ENCODE data around the gene PDE5A. TPM values are rescaled to one million over a fixed set of nuclear protein-coding genes. Genes with fewer than 3 reads are reported as not detected.

Gene PDE5A
- total RNA-seq, 4 donors from 2014 or later = 13.7 to 30.0 (median 17.6) TPM

DNA sequence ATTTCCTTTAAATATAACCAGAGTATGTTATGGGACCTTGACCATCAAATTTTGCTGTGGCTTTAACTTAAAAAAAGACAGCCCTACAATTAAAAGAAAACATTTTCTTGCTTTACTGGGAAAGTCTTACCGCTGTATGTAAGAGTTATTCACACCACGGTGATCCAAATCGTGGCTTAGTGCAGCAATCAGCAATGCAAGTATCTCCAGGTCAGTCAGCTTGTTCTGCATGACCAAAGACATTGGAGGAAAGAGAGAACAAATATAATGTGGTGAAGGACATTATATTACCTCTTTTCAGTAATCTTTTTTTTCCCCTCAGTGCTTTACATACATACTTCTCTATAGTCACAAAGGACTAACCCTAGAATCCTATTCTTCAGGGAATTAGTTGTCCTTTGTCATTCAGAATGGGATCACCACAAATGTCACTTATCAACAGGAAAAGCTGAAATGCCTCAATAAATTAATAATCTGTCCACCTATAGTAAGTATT is 109.6 kb downstream of the PDE5A start:
- TF ChIP-seq, protein P1, sequence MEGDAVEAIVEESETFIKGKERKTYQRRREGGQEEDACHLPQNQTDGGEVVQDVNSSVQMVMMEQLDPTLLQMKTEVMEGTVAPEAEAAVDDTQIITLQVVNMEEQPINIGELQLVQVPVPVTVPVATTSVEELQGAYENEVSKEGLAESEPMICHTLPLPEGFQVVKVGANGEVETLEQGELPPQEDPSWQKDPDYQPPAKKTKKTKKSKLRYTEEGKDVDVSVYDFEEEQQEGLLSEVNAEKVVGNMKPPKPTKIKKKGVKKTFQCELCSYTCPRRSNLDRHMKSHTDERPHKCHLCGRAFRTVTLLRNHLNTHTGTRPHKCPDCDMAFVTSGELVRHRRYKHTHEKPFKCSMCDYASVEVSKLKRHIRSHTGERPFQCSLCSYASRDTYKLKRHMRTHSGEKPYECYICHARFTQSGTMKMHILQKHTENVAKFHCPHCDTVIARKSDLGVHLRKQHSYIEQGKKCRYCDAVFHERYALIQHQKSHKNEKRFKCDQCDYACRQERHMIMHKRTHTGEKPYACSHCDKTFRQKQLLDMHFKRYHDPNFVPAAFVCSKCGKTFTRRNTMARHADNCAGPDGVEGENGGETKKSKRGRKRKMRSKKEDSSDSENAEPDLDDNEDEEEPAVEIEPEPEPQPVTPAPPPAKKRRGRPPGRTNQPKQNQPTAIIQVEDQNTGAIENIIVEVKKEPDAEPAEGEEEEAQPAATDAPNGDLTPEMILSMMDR (IDR thresholded peaks at IDR 0.05; ENCODE audit: low read depth) = no peak

DNA sequence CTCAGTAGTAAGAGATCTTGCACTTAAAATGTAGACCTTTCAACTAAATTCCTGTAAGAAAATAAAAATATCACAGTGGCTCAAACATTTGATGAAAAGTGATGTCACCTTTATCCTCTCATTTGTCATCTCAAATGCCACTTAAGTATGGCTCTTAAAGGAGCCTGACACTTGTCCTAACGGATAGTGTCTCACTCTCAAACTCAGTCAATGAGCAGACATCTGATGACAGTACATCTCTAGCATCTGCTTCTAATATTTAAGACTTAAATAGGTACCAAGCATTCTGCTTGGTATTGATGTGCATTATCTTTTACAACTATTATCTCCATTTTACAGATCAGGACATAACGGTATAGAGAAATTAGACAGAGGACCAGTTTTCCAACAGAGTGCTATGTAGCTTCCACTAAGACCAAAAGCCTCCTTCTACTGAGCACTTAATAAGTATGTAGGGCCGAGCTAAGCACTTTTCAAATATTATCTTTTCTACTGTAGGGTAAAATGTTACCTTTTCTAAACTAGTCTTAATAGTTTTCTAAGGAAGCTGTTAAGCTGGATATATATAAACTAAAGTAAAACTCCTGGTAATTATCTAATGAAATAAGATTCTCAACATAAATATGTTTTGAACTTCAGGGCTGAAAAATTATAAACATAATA is 110.2 kb downstream of the PDE5A start:
- TF ChIP-seq, protein P1 (IDR thresholded peaks at IDR 0.05; ENCODE audit: low read depth) = no peak

DNA sequence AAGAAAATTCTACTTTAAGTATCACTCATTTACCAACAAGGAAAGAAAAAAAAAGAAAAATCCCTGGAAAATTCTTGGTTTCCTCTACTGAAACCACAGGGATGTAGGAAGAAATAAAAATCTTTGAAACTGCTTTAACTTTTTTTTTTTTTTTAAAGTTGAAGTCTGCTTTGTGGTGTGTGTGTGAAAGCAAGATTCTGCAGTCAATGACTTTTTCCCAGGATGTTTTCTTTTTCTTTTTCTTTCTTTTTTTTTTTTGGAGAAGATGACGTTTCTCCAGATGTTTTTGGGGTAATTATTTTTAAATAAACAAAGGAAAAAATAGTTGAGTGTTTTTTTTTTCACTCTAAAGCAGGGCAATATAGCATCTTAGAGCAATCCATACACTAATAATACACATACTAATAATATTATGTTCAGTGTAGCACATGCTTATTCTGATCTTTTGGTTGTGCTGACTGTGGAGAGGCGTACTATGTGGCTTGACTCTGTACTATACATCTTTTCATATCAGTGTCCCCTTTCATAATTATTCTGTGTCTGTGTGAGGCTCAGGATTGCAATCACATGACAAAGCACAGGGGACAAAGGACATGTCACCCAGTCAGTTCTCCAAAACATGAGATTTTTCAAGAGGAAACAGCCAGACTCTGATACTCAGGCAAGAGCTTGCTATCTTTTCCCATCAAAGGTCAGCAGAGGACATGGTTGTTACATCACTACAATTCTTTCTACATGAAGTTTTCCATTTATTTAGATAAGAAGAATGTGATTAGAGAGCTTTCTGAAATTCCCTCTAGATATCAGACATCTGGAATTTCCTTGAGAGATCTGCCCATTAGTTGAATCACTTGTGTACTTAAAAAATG is 111.0 kb downstream of the PDE5A start:
- TF ChIP-seq, protein P1 (IDR thresholded peaks at IDR 0.05; ENCODE audit: low read depth) = no peak

DNA sequence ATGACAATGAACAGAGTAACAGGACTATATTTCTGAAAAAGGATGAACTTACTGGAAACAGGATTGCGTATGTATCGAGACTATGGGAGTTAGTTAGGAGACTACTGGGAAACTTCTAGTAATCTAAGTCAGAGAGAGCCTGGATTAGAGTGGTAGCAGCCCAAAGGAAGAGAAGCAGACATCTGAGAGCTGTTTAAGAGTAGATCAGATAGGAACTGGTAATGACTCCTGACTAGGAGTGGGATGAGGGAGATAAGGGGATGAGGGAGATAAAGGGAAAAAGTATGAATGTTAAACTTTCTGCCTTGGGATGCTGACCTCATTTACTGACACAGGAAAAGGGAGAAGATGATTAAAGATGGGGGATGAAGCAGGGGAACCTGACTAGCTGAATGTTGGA is 116.2 kb downstream of the PDE5A start:
- TF ChIP-seq, protein P1 (IDR thresholded peaks at IDR 0.05; ENCODE audit: low read depth) = no peak

DNA sequence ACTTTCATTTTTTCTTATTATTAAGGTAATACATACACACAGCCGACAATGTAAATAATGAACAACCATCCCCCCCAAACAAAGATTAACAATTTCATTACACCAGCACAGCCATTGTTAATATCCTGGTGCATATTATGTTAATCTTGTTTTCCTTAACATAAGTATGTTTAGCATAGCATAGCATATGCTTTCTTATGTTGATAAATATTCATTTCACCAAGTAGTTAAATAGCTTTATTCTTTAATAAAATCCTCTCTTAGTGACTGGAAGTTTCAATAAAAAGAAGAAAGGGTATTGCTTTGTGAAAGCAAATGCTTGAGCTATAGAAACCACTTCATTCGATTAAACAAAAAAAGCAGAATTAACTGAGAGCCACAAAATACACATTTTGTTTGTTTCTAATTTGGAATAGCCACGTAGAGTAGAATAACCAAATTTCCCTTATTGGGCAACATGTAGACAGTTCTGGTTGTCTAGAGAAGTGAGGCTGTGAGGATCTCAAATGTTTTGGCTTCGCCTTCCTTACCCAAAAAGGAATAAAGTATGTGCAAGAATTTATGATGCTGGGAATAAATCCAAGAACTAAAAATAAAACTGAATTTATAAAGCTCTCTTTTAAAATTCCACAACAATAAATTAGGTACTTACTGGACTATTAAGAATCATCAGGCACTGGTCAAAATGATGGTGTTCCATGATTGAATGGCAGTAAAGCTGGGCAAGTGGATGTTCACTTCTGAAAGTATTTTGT is 118.0 kb downstream of the PDE5A start:
- TF ChIP-seq, protein P1 (IDR thresholded peaks at IDR 0.05; ENCODE audit: low read depth) = no peak

DNA sequence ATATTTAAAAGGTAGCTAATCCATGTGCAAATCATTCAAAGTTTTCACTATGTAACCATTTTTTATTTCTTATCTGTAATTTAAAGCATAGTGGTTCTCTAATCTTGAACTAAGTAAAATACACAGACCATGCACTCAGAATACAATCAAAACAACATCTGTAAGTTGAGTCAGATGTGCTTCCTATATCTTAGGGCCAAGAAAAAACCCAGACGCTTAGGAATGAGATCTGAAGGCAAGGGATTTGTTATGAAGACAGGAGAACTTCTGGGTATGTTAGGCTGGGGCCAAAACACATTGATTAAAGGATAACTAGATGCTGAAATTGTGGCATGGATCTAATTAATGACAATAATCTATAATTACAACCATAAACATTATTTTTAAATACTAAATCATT is 120.3 kb downstream of the PDE5A start:
- TF ChIP-seq, protein P1 (IDR thresholded peaks at IDR 0.05; ENCODE audit: low read depth) = no peak
